CD4-positive, CD25-positive, alpha-beta regulatory T cell (primary cell): ENCODE data around the gene ERCC6L. TPM values are rescaled to one million over a fixed set of nuclear protein-coding genes. Genes with fewer than 3 reads are reported as not detected.
A peak's percentile ranks its signal among the peaks of the same experiment; 100 is the strongest.

Source experiments
- ATAC-seq, 2 donors: fragments of 150-1000 bp; cut with Tn5 transposase; one replicate each; pipeline ENCODE4 v1.10.0; 2021; ENCODE audit warnings: low read depth in 2 of 2, moderate number of reproducible peaks in 2 of 2, moderate library complexity in 1 of 2
- DNase-seq, 3 donors: peaks; one replicate each; pipeline versions ENCODE4 v3.0.0 to v3.0.0-alpha.2; 2012 to 2022; ENCODE audit warnings: mixed read lengths in 1 of 3
- H3K27ac ChIP-seq: one replicate; pipeline ENCODE4 v1.7.0; 2013; ENCODE audit warnings: mild to moderate bottlenecking, low read length; ENCODE audit not compliant: insufficient read depth, poor library complexity, severe bottlenecking
- H3K27me3 ChIP-seq: one replicate; pipeline ENCODE4 v1.7.0; 2013; ENCODE audit warnings: low read length; ENCODE audit not compliant: control insufficient read depth, insufficient read depth
- H3K36me3 ChIP-seq: one replicate; pipeline ENCODE4 v1.7.0; 2013; ENCODE audit warnings: mild to moderate bottlenecking, low read length, moderate library complexity; ENCODE audit not compliant: control insufficient read depth, insufficient read depth
- H3K4me1 ChIP-seq: 2 replicates; pipeline ENCODE4 v1.7.0; 2013; ENCODE audit warnings: mild to moderate bottlenecking, low read length; ENCODE audit not compliant: insufficient read depth, control insufficient read depth, poor library complexity, severe bottlenecking
- H3K4me3 ChIP-seq: one replicate; pipeline ENCODE4 v1.7.0; 2013; ENCODE audit warnings: low read depth, mild to moderate bottlenecking, low read length, moderate library complexity
- H3K9me3 ChIP-seq, 2 experiments: 1 replicate in 1 of 2; 2 replicates in 1 of 2; pipeline ENCODE4 v1.7.0; 2013; ENCODE audit warnings: low read length in 2 of 2, mild to moderate bottlenecking in 1 of 2, moderate library complexity in 1 of 2; ENCODE audit not compliant: control insufficient read depth in 2 of 2
- H3K27ac Mint-ChIP-seq, 3 donors: one replicate each; pipeline ENCODE4 v1.8.0; 2020 to 2022; ENCODE audit warnings: mild to moderate bottlenecking in 3 of 3, mixed read lengths in 3 of 3, moderate library complexity in 2 of 3
- H3K27me3 Mint-ChIP-seq: one replicate; pipeline ENCODE4 v1.8.0; 2022; ENCODE audit warnings: mild to moderate bottlenecking, mixed read lengths
- H3K36me3 Mint-ChIP-seq: one replicate; pipeline ENCODE4 v1.8.0; 2020; ENCODE audit warnings: mixed read lengths
- H3K4me1 Mint-ChIP-seq, 4 donors: one replicate each; pipeline ENCODE4 v1.8.0; 2020 to 2022; ENCODE audit warnings: mixed read lengths in 4 of 4, mild to moderate bottlenecking in 1 of 4
- H3K4me3 Mint-ChIP-seq, 4 donors: one replicate each; pipeline ENCODE4 v1.8.0; 2020 to 2022; ENCODE audit warnings: mild to moderate bottlenecking in 4 of 4, mixed read lengths in 4 of 4, moderate library complexity in 3 of 4
- H3K9me3 Mint-ChIP-seq, 7 donors: one replicate each; pipeline ENCODE4 v1.8.0; 2020 to 2022; ENCODE audit warnings: mixed read lengths in 7 of 7, mild to moderate bottlenecking in 3 of 7, moderate library complexity in 2 of 7
- polyA plus RNA-seq, 4 donors: library from polyadenylated mRNA; unstranded; fragments of 300-500 nt; fragmentation: Illumina TruSeq; gene quantifications; one replicate each; pipeline ENCODE4 v1.2.3, GENCODE V29; 2021
- total RNA-seq: library from RNA; stranded (reverse); gene quantifications from one replicate; pipeline ENCODE4 v1.2.3, GENCODE V29; 2022

ERCC6L gene
- total and polyA plus RNA-seq, 5 donors from 2014 or later: 0.52 to 0.94 (median 0.64) TPM

GRCh38 chrX:72208126-72208800, 30.6 kb downstream of the ERCC6L start:
- Histone ChIP-seq H3K4me3 (no peak overlapping the region), H3K27me3 (no peaks in the 10 kb centered on the region), H3K9me3 (no peaks in the 10 kb centered on the region), H3K27ac (no peak overlapping the region), H3K4me1 (no peaks in the 10 kb centered on the region), H3K36me3 (peaks cover 4% of the 10 kb centered on the region)
- no peak overlapping the region for H3K27ac Mint-ChIP-seq
- no peak overlapping the region for H3K4me3 Mint-ChIP-seq
- peaks cover 40% of the 10 kb centered on the region for H3K36me3 Mint-ChIP-seq
- DNase-seq (no peak), ATAC-seq (no peak)
- peaks cover 0 to 6% (median 2%) of the 10 kb centered on the region in 4 donors for H3K4me1 Mint-ChIP-seq
- H3K9me3 Mint-ChIP-seq: no peaks in the 10 kb centered on the region
- H3K27me3 Mint-ChIP-seq: no peaks in the 10 kb centered on the region

- H3K36me3 Mint-ChIP-seq: peaks cover 40% of the 10 kb centered on the region
- DNase-seq: no peak
- ATAC-seq: no peak
- no peak overlapping the region for H3K4me3 Mint-ChIP-seq
- Histone ChIP-seq H3K4me1 (no peaks in the 10 kb centered on the region), H3K27me3 (no peaks in the 10 kb centered on the region), H3K9me3 (no peaks in the 10 kb centered on the region), H3K36me3 (peaks cover 4% of the 10 kb centered on the region), H3K4me3 (no peak overlapping the region), H3K27ac (no peak overlapping the region)
- no peaks in the 10 kb centered on the region for H3K27me3 Mint-ChIP-seq
- H3K9me3 Mint-ChIP-seq: no peaks in the 10 kb centered on the region
- peaks cover 0 to 6% (median 2%) of the 10 kb centered on the region in 4 donors for H3K4me1 Mint-ChIP-seq
- H3K27ac Mint-ChIP-seq: no peak overlapping the region
Observed at GRCh38 chrX:72207366-72207765, 31.5 kb downstream of the ERCC6L start.

- no peak for ATAC-seq
- peaks cover 4% of the 10 kb centered on the region for H3K36me3 ChIP-seq
- no peaks in the 10 kb centered on the region for H3K27me3 Mint-ChIP-seq
- H3K36me3 Mint-ChIP-seq: peaks cover 37% of the 10 kb centered on the region
- H3K4me1 Mint-ChIP-seq: peaks cover 0 to 6% (median 2%) of the 10 kb centered on the region in 4 donors
- no peaks in the 10 kb centered on the region for H3K27me3 ChIP-seq
- no peak overlapping the region for H3K4me3 Mint-ChIP-seq
- no peak overlapping the region for H3K27ac Mint-ChIP-seq
- H3K9me3 ChIP-seq: no peaks in the 10 kb centered on the region
- no peak overlapping the region for H3K4me3 ChIP-seq
- DNase-seq: no peak
- no peaks in the 10 kb centered on the region for H3K4me1 ChIP-seq
- H3K27ac ChIP-seq: no peak overlapping the region
- H3K9me3 Mint-ChIP-seq: no peaks in the 10 kb centered on the region
Observed at GRCh38 chrX:72205706-72206105, 33.1 kb downstream of the ERCC6L start.

DNA sequence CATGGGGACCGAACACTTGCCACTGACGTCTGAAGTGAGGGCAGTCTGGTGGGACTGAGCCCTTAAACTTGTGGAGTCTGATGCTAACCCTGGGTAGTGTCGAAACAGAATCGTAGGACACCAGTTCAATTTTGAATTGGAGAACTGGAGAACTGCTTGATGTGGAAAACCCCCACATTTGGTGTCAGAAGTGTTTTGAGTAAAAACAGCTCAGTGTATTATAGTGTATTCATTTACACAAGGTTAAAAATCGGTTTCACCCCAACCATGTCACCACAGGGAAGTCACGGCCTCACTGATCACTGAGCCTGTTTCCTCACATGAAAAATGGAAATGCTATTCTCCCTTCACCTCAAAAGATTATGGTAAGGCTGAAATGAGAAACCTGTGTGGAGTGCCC, 35.4 kb downstream of the ERCC6L start:
- Histone ChIP-seq H3K36me3 (peaks cover 4% of the 10 kb centered on the region), H3K4me1 (no peaks in the 10 kb centered on the region), H3K27me3 (no peaks in the 10 kb centered on the region), H3K9me3 (no peaks in the 10 kb centered on the region), H3K27ac (no peak overlapping the region), H3K4me3 (no peak overlapping the region)
- Mint-ChIP-seq H3K4me3 (no peak overlapping the region), H3K27ac (no peak overlapping the region), H3K4me1 (peaks cover 0 to 6% (median 1%) of the 10 kb centered on the region in 4 donors), H3K27me3 (no peaks in the 10 kb centered on the region), H3K36me3 (peaks cover 29% of the 10 kb centered on the region), H3K9me3 (no peaks in the 10 kb centered on the region)
- no peak for ATAC-seq
- no peak for DNase-seq

DNA sequence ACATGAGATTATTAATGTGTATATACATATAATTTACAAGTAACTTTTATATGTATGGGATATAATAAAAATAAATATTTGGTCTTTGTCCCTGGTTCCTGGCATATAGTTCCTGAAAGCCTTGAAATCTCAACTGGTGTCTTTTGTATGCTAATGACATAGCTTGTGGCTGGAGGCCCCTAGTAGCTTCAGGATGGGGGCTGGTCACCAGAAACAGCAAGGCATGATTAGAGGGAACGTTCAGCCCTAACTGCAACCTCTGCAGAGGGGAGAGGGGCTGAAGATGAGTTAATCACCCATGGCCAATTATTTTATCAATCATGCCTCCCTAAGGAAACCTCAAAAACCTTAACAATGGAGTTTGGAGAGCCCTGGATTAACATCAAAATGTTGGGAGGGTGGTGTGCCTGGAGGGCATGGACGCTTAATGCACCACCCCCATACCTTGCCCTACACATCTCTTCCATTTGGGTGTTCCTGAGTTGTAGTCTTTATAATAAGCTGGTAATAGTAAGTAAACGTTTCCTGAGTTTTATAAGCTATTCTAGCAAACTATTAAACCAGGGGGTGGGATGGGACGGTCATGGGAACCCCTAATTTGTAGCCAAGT, 35.9 kb downstream of the ERCC6L start:
- no peaks in the 10 kb centered on the region for H3K27me3 ChIP-seq
- peaks cover 29% of the 10 kb centered on the region for H3K36me3 Mint-ChIP-seq
- no peak overlapping the region for H3K27ac Mint-ChIP-seq

DNA sequence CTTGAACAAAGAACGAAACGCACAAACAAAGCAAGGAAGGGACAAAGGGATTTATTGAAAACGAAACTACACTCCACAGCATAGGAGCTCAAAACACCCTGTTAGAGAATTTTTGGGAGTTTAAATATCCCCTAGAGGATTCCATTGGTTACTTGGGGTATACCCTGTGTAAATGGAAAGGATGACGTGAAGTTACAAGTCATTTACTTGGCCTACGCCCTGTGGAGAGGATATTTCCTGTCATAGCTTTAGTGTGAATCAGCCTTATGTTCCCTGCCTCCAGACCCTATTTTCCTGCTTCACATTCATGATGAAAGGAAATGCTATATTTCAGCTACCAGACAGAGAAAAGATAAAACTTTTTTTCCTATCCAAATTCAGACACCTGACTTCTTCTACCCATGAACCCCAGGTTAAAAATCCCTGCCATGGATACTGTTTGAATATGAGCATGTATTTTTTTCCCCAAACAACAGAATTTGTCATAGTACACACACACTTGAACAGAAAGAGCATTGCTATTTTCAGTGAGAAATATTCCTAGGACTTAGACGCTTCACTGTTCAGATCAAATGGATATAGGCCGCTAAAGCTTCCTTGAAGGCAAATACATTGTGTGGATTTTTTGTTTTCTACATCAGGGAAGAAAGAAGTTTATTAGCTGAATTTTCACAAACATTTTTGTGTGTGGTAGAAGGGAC, 36.8 kb downstream of the ERCC6L start:
- H3K27ac Mint-ChIP-seq: peak overlapping the region in 1 of 3 donors; percentile 56
- H3K4me1 Mint-ChIP-seq: peaks cover 0 to 3% (median 0%) of the 10 kb centered on the region in 4 donors

More for the DNA sequence above, 35.9 kb downstream of the ERCC6L start:
- Histone ChIP-seq H3K9me3 (no peaks in the 10 kb centered on the region), H3K4me1 (no peaks in the 10 kb centered on the region), H3K4me3 (no peak overlapping the region), H3K27ac (no peak overlapping the region), H3K36me3 (peaks cover 4% of the 10 kb centered on the region)
- Mint-ChIP-seq H3K9me3 (no peaks in the 10 kb centered on the region), H3K4me3 (no peak overlapping the region), H3K4me1 (peaks cover 0 to 6% (median 1%) of the 10 kb centered on the region in 4 donors), H3K27me3 (no peaks in the 10 kb centered on the region)
- DNase-seq (no peak), ATAC-seq (no peak)

DNA sequence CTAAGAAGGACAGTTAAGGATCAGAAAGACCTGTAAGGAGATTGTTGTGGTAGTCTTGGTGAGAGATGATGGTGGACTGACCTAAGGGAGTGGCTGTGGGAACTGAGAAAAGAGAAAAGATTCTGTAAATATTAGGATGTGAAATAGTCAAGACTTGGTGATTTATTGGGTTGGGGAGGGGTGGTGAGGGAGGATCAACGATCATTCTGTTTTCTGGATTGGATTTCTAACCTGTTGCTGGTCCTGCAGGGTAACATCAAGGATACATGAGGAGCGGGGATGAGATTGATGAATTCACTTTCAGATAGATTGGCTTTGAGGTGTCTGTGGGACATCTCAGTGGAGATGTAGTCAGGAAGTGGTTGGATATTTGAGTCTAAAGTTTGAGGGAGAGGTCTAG, 55.9 kb downstream of the ERCC6L start:
- no peak overlapping the region for H3K27ac ChIP-seq
- no peaks in the 10 kb centered on the region for H3K27me3 ChIP-seq
- H3K36me3 ChIP-seq: peaks cover 5% of the 10 kb centered on the region
- H3K4me1 ChIP-seq: peaks cover 11% of the 10 kb centered on the region
- no peaks in the 10 kb centered on the region for H3K9me3 ChIP-seq
- Mint-ChIP-seq H3K36me3 (peaks cover 4% of the 10 kb centered on the region), H3K4me1 (peaks cover 5 to 20% (median 13%) of the 10 kb centered on the region in 4 donors), H3K27ac (no peak overlapping the region), H3K27me3 (no peaks in the 10 kb centered on the region), H3K9me3 (no peaks in the 10 kb centered on the region), H3K4me3 (no peak overlapping the region)
- H3K4me3 ChIP-seq: no peak overlapping the region
- DNase-seq (no peak), ATAC-seq (no peak)

More for the DNA sequence above, 36.8 kb downstream of the ERCC6L start:
- ATAC-seq: no peak
- Histone ChIP-seq H3K27ac (no peak overlapping the region), H3K36me3 (peaks cover 10% of the 10 kb centered on the region), H3K9me3 (no peaks in the 10 kb centered on the region), H3K27me3 (no peaks in the 10 kb centered on the region), H3K4me3 (no peak overlapping the region), H3K4me1 (no peaks in the 10 kb centered on the region)
- no peak for DNase-seq
- Mint-ChIP-seq H3K36me3 (peaks cover 25% of the 10 kb centered on the region), H3K27me3 (no peaks in the 10 kb centered on the region), H3K9me3 (no peaks in the 10 kb centered on the region), H3K4me3 (no peak overlapping the region)
